HepG2 (cell line): ENCODE measurements around the gene FNBP1L. TPM values are rescaled to one million over a fixed set of nuclear protein-coding genes. Genes with fewer than 3 reads are reported as not detected.

Source experiments
- CENPT ChIP-seq: sonication (generic); formaldehyde crosslinking; IDR thresholded peaks from 2 replicates; pipeline ENCODE4 v1.8.0; 2022; ENCODE audit warnings: low read depth, mild to moderate bottlenecking, moderate library complexity, missing genetic modification reagents
- JARID2 ChIP-seq: sonication (generic); formaldehyde crosslinking; IDR thresholded peaks from 2 replicates; pipeline ENCODE4 v1.8.1; 2023; ENCODE audit warnings: missing genetic modification reagents, inconsistent platforms; ENCODE audit not compliant: insufficient replicate concordance
- NCOA1 ChIP-seq: sonication (generic); formaldehyde crosslinking; IDR thresholded peaks from 2 replicates; pipeline ENCODE4 v1.9.0; 2021; ENCODE audit warnings: missing genetic modification reagents
- POLR2AphosphoS5 ChIP-seq: IDR thresholded peaks from 2 replicates; pipeline ENCODE4 v1.6.1; 2012; ENCODE audit warnings: low read depth, low read length
- XRCC5 ChIP-seq: fragments of 200-400 bp; formaldehyde crosslinking; optimal IDR thresholded peaks from 2 replicates; pipeline ENCODE3; 2017; ENCODE audit warnings: mild to moderate bottlenecking, low read length
- ZBTB33 ChIP-seq: sonication (generic); formaldehyde crosslinking; IDR thresholded peaks from 2 replicates; pipeline ENCODE4 v1.4.0; 2020; ENCODE audit warnings: missing genetic modification reagents
- ZBTB39 ChIP-seq: sonication (generic); formaldehyde crosslinking; IDR thresholded peaks from 2 replicates; pipeline ENCODE4 v1.5.0; 2020; ENCODE audit warnings: missing genetic modification reagents
- ZNF432 ChIP-seq: sonication (generic); formaldehyde crosslinking; IDR thresholded peaks from 2 replicates; pipeline ENCODE4 v1.5.0; 2020; ENCODE audit warnings: missing genetic modification reagents, mild to moderate bottlenecking, borderline replicate concordance
- ZNF441 ChIP-seq: sonication (generic); formaldehyde crosslinking; IDR thresholded peaks from 2 replicates; pipeline ENCODE4 v1.7.0; 2021; ENCODE audit warnings: missing genetic modification reagents, borderline replicate concordance
- ZNF704 ChIP-seq: sonication (generic); formaldehyde crosslinking; IDR thresholded peaks from 2 replicates; pipeline ENCODE4 v1.8.1; 2023; ENCODE audit warnings: mild to moderate bottlenecking, inconsistent platforms, moderate library complexity, missing genetic modification reagents, borderline replicate concordance
- polyA plus RNA-seq, 8 experiments: library from polyadenylated mRNA; depleted of rRNA in 3 of 8; stranded (reverse) in 7 of 8; unstranded in 1 of 8; fragments of >200 nt; fragmentation: Illumina TruSeq in 4 of 8; extraction: Trizol in 4 of 8; gene quantifications; 2 replicates each; pipeline versions ENCODE4 v1.2.1 to v1.2.3, GENCODE V29; 2011 to 2016; ENCODE audit warnings: low read depth in 4 of 8, missing spikeins in 1 of 8, mixed read lengths in 1 of 8; ENCODE audit not compliant: insufficient read depth in 1 of 8
- total RNA-seq, 5 experiments: library from RNA; depleted of rRNA; stranded (reverse); fragments of >200 nt; fragmentation: Illumina TruSeq; extraction: Trizol; gene quantifications; 2 replicates each; pipeline ENCODE4 v1.2.3, GENCODE V29; 2016; ENCODE audit warnings: low read depth in 1 of 5
- TF ChIP-seq, protein P1 (sequence below): sonication (generic); formaldehyde crosslinking; IDR thresholded peaks from 2 replicates; pipeline ENCODE4 v1.9.0; 2021; ENCODE audit warnings: mild to moderate bottlenecking, missing genetic modification reagents

FNBP1L gene
- total and polyA plus RNA-seq, 2 of the 13 experiments (the other 11 are each of a cell fraction or from before 2014, with no cell fraction given) = 24.1 to 27.1 TPM

GRCh38 chr1:93565496-93566206 lies 117.7 kb downstream of the FNBP1L start (continued):
- no peak for TF ChIP-seq CENPT (CRISPR knock-in tag)
- no peak for TF ChIP-seq XRCC5
- no peak for TF ChIP-seq ZNF441
- TF ChIP-seq JARID2 = no peak
- no peak for TF ChIP-seq ZNF432 (CRISPR knock-in tag)
- no peak for TF ChIP-seq ZBTB33 (CRISPR knock-in tag)
- TF ChIP-seq, protein P1, sequence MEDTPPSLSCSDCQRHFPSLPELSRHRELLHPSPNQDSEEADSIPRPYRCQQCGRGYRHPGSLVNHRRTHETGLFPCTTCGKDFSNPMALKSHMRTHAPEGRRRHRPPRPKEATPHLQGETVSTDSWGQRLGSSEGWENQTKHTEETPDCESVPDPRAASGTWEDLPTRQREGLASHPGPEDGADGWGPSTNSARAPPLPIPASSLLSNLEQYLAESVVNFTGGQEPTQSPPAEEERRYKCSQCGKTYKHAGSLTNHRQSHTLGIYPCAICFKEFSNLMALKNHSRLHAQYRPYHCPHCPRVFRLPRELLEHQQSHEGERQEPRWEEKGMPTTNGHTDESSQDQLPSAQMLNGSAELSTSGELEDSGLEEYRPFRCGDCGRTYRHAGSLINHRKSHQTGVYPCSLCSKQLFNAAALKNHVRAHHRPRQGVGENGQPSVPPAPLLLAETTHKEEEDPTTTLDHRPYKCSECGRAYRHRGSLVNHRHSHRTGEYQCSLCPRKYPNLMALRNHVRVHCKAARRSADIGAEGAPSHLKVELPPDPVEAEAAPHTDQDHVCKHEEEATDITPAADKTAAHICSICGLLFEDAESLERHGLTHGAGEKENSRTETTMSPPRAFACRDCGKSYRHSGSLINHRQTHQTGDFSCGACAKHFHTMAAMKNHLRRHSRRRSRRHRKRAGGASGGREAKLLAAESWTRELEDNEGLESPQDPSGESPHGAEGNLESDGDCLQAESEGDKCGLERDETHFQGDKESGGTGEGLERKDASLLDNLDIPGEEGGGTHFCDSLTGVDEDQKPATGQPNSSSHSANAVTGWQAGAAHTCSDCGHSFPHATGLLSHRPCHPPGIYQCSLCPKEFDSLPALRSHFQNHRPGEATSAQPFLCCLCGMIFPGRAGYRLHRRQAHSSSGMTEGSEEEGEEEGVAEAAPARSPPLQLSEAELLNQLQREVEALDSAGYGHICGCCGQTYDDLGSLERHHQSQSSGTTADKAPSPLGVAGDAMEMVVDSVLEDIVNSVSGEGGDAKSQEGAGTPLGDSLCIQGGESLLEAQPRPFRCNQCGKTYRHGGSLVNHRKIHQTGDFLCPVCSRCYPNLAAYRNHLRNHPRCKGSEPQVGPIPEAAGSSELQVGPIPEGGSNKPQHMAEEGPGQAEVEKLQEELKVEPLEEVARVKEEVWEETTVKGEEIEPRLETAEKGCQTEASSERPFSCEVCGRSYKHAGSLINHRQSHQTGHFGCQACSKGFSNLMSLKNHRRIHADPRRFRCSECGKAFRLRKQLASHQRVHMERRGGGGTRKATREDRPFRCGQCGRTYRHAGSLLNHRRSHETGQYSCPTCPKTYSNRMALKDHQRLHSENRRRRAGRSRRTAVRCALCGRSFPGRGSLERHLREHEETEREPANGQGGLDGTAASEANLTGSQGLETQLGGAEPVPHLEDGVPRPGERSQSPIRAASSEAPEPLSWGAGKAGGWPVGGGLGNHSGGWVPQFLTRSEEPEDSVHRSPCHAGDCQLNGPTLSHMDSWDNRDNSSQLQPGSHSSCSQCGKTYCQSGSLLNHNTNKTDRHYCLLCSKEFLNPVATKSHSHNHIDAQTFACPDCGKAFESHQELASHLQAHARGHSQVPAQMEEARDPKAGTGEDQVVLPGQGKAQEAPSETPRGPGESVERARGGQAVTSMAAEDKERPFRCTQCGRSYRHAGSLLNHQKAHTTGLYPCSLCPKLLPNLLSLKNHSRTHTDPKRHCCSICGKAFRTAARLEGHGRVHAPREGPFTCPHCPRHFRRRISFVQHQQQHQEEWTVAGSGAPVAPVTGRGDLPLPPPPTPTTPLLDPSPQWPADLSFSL (CRISPR knock-in tag) = no peak
- TF ChIP-seq ZBTB39 (CRISPR knock-in tag) = no peak
- TF ChIP-seq NCOA1 (CRISPR knock-in tag) = no peak
- TF ChIP-seq ZNF704 = no peak
- no peak for TF ChIP-seq POLR2AphosphoS5
- TF ChIP-seq, all 625 proteins: peak for 0
